Type B pancreatic cell (in vitro differentiated cells): Measurements from ENCODE around the gene SSNA1. TPM values are rescaled to one million over a fixed set of nuclear protein-coding genes. Genes with fewer than 3 reads are reported as not detected.

Experiments used
- DNase-seq: peaks from one replicate; pipeline ENCODE4 v3.0.0; 2021; ENCODE audit warnings: mixed read lengths; ENCODE audit not compliant: unreplicated experiment; ENCODE audit errors: extremely low spot score
- H3K27ac Mint-ChIP-seq: 2 replicates; pipeline ENCODE4 v1.8.0; 2021; ENCODE audit warnings: mild to moderate bottlenecking, mixed read lengths
- H3K27me3 Mint-ChIP-seq: 2 replicates; pipeline ENCODE4 v1.8.0; 2021; ENCODE audit warnings: mixed read lengths
- H3K36me3 Mint-ChIP-seq: 2 replicates; pipeline ENCODE4 v1.8.0; 2021; ENCODE audit warnings: mixed read lengths
- H3K4me1 Mint-ChIP-seq: one replicate; pipeline ENCODE4 v1.8.0; 2021; ENCODE audit warnings: mixed read lengths; ENCODE audit not compliant: unreplicated experiment
- H3K4me3 Mint-ChIP-seq: 2 replicates; pipeline ENCODE4 v1.8.0; 2021; ENCODE audit warnings: mild to moderate bottlenecking, mixed read lengths
- H3K9me3 Mint-ChIP-seq: 2 replicates; pipeline ENCODE4 v1.8.0; 2021; ENCODE audit warnings: mixed read lengths
- total RNA-seq: library from RNA; stranded (reverse); gene quantifications from 2 replicates; pipeline ENCODE4 v1.2.1, GENCODE V29; 2021; ENCODE audit warnings: low replicate concordance
- TF ChIP-seq, protein P1 (sequence below): fragments of 200-600 bp; sonication (generic); conservative IDR thresholded peaks from 2 replicates; pipeline ENCODE4 v1.5.0; 2021; ENCODE audit warnings: antibody characterized with exemption, mild to moderate bottlenecking

The SSNA1 gene
- total RNA-seq, 1 donor from 2014 or later, result 64.9 TPM

DNA sequence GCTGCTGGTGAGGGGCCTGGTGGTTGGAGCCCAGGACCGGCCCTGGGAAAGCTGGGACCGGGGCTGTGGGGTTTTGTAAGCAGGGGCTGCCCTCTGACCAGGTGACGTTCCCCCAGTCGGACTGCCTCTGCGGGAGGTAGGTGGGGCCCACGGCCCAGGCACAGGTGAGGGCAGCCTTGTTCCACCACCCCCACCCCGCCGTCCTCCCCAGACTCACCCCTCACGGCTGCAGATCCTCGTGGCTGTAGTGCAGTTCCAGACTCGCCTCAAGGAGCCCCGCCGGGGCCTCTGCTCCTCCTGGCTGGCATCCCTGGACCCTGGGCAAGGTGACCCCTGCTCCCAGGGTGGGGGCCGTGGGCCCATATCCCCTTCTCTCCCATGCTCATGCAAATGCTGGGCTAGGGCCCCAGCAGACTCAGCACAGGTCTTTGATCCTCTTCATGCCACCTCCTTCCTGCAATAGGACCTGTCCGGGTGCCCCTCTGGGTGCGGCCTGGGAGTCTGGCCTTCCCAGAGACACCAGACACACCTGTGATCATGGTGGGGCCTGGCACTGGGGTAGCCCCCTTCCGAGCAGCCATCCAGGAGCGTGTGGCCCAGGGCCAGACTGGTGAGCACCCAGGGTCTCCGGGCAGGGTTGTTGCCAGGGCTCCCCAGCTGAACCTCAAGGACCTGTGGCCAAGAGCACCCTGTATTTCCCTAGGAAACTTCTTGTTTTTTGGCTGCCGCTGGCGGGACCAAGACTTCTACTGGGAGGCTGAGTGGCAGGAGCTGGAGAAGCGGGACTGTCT lies 26.9 kb downstream of the SSNA1 start:
- no peaks in the 10 kb centered on the region for H3K27me3 Mint-ChIP-seq
- TF ChIP-seq, protein P1, sequence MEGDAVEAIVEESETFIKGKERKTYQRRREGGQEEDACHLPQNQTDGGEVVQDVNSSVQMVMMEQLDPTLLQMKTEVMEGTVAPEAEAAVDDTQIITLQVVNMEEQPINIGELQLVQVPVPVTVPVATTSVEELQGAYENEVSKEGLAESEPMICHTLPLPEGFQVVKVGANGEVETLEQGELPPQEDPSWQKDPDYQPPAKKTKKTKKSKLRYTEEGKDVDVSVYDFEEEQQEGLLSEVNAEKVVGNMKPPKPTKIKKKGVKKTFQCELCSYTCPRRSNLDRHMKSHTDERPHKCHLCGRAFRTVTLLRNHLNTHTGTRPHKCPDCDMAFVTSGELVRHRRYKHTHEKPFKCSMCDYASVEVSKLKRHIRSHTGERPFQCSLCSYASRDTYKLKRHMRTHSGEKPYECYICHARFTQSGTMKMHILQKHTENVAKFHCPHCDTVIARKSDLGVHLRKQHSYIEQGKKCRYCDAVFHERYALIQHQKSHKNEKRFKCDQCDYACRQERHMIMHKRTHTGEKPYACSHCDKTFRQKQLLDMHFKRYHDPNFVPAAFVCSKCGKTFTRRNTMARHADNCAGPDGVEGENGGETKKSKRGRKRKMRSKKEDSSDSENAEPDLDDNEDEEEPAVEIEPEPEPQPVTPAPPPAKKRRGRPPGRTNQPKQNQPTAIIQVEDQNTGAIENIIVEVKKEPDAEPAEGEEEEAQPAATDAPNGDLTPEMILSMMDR, result no peak
- H3K27ac Mint-ChIP-seq, result no peak overlapping the region
- no peak overlapping the region for H3K4me3 Mint-ChIP-seq
- no peaks in the 10 kb centered on the region for H3K9me3 Mint-ChIP-seq
- H3K36me3 Mint-ChIP-seq, result no peaks in the 10 kb centered on the region
- H3K4me1 Mint-ChIP-seq, result peaks cover 3% of the 10 kb centered on the region
- DNase-seq, result no peak

DNA sequence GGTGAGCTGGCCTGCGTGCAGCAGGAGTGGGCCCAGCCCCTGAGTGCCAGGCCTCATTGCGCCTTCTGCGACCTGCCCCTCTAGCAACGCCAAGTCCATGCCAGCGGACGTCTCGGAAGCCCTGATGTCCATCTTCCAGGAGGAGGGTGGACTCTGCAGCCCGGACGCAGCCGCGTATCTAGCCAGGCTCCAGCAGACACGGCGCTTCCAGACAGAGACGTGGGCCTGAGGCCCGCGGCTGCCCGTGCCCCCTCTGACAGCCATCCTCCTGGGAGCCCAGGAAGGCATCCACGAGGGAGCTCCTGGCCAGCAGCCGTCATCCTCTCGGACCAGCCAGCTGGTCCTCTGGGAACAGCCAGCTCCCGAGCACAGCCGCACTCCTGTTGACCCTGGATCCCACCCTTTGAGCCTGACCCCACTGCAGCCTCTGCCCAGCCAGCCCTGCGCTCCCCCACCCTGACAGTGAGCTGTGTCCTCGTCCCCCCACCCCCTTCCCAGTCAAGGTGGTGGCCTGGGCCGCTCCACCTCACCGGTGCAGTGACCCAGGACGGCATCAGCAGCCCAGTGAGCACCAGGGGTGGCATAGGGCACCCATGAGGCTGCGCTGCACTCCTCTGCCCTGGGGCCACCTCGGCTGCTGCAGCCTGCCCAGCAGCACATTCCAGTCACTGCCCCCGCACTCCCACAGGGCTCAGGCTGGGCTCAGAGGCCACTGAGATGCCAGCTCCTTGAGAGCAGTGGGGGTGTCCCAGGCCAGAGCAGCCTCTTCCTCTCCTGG lies 27.9 kb downstream of the SSNA1 start:
- H3K4me1 Mint-ChIP-seq, result peaks cover 3% of the 10 kb centered on the region
- no peaks in the 10 kb centered on the region for H3K36me3 Mint-ChIP-seq
- H3K4me3 Mint-ChIP-seq, result no peak overlapping the region
- TF ChIP-seq, protein P1, result no peak
- H3K27me3 Mint-ChIP-seq, result no peaks in the 10 kb centered on the region
- H3K27ac Mint-ChIP-seq, result no peak overlapping the region
- no peaks in the 10 kb centered on the region for H3K9me3 Mint-ChIP-seq
- no peak for DNase-seq

DNA sequence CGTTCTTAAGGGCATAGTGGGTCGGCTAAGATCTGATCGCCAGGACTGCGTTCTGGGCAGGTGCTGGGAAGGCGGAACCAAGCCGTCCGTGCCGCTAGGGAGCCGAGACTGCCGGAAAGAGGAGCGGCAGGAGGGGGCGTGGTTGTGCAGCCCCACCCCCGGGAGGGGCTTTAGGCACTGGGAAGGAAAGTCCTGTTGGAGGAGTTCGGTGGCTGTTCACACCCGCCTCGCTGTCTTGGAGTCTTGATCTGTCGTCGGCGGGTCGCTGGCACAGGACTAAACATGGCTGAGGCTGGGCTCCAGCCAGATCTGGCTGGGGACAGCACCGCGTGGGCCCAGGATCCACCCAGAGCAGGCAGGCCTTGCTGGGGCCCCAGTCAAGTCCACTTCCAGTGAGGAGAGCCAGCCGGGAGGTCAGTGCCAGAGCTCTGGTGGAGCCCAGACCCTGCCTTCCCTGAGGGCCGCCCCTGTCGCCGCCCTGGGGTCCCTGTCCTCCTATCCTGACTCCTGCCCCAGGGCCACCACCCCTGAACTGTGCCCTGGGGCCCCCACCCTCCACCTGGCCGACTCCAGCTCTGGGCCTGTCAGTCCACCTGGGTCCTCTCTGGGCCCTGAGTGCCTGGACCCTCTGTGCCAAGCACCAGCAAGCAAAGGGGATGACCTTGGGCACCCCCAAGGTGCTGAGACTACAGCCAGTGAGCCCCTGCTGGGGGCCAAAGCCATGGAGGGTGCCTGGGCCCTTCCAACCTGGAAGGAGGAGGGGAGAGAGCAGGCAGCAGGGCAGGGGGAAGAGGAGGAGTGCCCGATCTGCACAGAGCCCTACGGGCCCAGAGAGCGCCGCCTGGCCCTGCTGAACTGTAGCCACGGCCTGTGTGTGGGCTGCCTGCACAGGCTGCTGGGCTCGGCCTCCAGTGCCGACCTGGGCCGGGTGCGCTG lies 29.1 kb downstream of the SSNA1 start:
- Mint-ChIP-seq H3K27ac (peak overlapping the region; percentile 91), H3K4me3 (peak overlapping the region; percentile 74), H3K36me3 (no peaks in the 10 kb centered on the region), H3K27me3 (no peaks in the 10 kb centered on the region), H3K4me1 (peaks cover 3% of the 10 kb centered on the region), H3K9me3 (no peaks in the 10 kb centered on the region)
- DNase-seq, result no peak
- TF ChIP-seq, protein P1, result no peak

- peak overlapping the region; percentile 43 for H3K27ac Mint-ChIP-seq
- no peaks in the 10 kb centered on the region for H3K27me3 Mint-ChIP-seq
- no peak overlapping the region for H3K4me3 Mint-ChIP-seq
Measured at GRCh38 chr9:137218212-137218753, 29.8 kb downstream of the SSNA1 start.

More at GRCh38 chr9:137218212-137218753, 29.8 kb downstream of the SSNA1 start:
- no peak for DNase-seq
- H3K4me1 Mint-ChIP-seq, result peaks cover 3% of the 10 kb centered on the region
- TF ChIP-seq, protein P1, result no peak
- no peaks in the 10 kb centered on the region for H3K9me3 Mint-ChIP-seq
- no peaks in the 10 kb centered on the region for H3K36me3 Mint-ChIP-seq
